ENCODE data around the gene ZNF652.

GRCh38 chr17:49269356-49269755 lies 92.7 kb downstream of the ZNF652 start:
- TF ChIP-seq CTCF (conservative IDR thresholded peaks at IDR 0.05; ENCODE audit: low read depth, low read length): no peak
- no peak for TF ChIP-seq ELK1 (IDR thresholded peaks at IDR 0.05; ENCODE audit: borderline replicate concordance, low read depth, low read length)

Measured in IMR-90 (cell line).